Rectal smooth muscle tissue (tissue), 1 donor: ENCODE results near the gene ALDH1L2.
"Not testable (repeated sequence)": the region's sequence is repeated elsewhere in the genome, so short reads cannot be mapped to it uniquely, and the experiment has no call there.

Experiments
- H3K27ac ChIP-seq: one replicate; pipeline ENCODE4 v1.7.0; 2013; ENCODE audit warnings: low read depth, low read length, inconsistent platforms
- H3K27me3 ChIP-seq: one replicate; pipeline ENCODE4 v1.7.0; 2013; ENCODE audit warnings: low read length; ENCODE audit not compliant: control insufficient read depth, insufficient read depth
- H3K36me3 ChIP-seq: one replicate; pipeline ENCODE4 v1.7.0; 2013; ENCODE audit warnings: low read length; ENCODE audit not compliant: control insufficient read depth, insufficient read depth
- H3K4me1 ChIP-seq: one replicate; pipeline ENCODE4 v1.7.0; 2013; ENCODE audit warnings: low read length; ENCODE audit not compliant: control insufficient read depth, insufficient read depth
- H3K4me3 ChIP-seq: one replicate; pipeline ENCODE4 v1.7.0; 2013; ENCODE audit warnings: low read length
- H3K9ac ChIP-seq: one replicate; pipeline ENCODE4 v1.7.0; 2013; ENCODE audit warnings: low read length

Gene ALDH1L2

GRCh38 chr12:104986022-104986941 is 98.0 kb downstream of the ALDH1L2 start, which contains the start of gene NOPCHAP1:
Gene NOPCHAP1 (plus strand): TSS chr12:104986316. CDS start chr12:104986353, 37 bp downstream.
- Histone ChIP-seq H3K4me3 (peak within 1 kb of the TSS; percentile 92), H3K4me1 (peaks cover 4% of the 10 kb centered on the region), H3K27me3 (no peaks in the 10 kb centered on the region), H3K27ac (peak within 1 kb of the TSS; percentile 46), H3K9ac (peak within 1 kb of the TSS; percentile 80), H3K36me3 (peaks cover 3% of the 10 kb centered on the region)

GRCh38 chr12:104985206-104985605 is 99.1 kb downstream of the ALDH1L2 start:
- Histone ChIP-seq H3K27ac (no peak overlapping the region), H3K27me3 (no peaks in the 10 kb centered on the region), H3K4me1 (peaks cover 4% of the 10 kb centered on the region), H3K4me3 (no peak overlapping the region), H3K9ac (no peak overlapping the region), H3K36me3 (peaks cover 3% of the 10 kb centered on the region)

GRCh38 chr12:104977688-104978087 is 106.6 kb downstream of the ALDH1L2 start:
- H3K36me3 ChIP-seq, H3K27me3 ChIP-seq, H3K9ac ChIP-seq, H3K4me3 ChIP-seq, H3K27ac ChIP-seq, H3K4me1 ChIP-seq: not testable (repeated sequence)

- no peaks in the 10 kb centered on the region for H3K27me3 ChIP-seq
- no peaks in the 10 kb centered on the region for H3K36me3 ChIP-seq
- no peaks in the 10 kb centered on the region for H3K4me1 ChIP-seq
- no peak overlapping the region for H3K4me3 ChIP-seq
- no peak overlapping the region for H3K9ac ChIP-seq
- H3K27ac ChIP-seq = no peak overlapping the region
Observed at GRCh38 chr12:104976703-104977102, 107.6 kb downstream of the ALDH1L2 start.

- H3K27me3 ChIP-seq = no peaks in the 10 kb centered on the region
- no peaks in the 10 kb centered on the region for H3K36me3 ChIP-seq
- no peak overlapping the region for H3K9ac ChIP-seq
Observed at GRCh38 chr12:104975587-104976343, 108.5 kb downstream of the ALDH1L2 start.

GRCh38 chr12:104974626-104975290 is 109.5 kb downstream of the ALDH1L2 start:
- no peak overlapping the region for H3K9ac ChIP-seq
- no peaks in the 10 kb centered on the region for H3K4me1 ChIP-seq
- H3K36me3 ChIP-seq = no peaks in the 10 kb centered on the region
- no peak overlapping the region for H3K27ac ChIP-seq
- no peaks in the 10 kb centered on the region for H3K27me3 ChIP-seq
- H3K4me3 ChIP-seq = no peak overlapping the region

More at GRCh38 chr12:104975587-104976343, 108.5 kb downstream of the ALDH1L2 start:
- Histone ChIP-seq H3K27ac (no peak overlapping the region), H3K4me3 (no peak overlapping the region), H3K4me1 (no peaks in the 10 kb centered on the region)

- Histone ChIP-seq H3K4me1 (no peaks in the 10 kb centered on the region), H3K27me3 (no peaks in the 10 kb centered on the region), H3K9ac (no peak overlapping the region), H3K4me3 (no peak overlapping the region), H3K27ac (no peak overlapping the region), H3K36me3 (no peaks in the 10 kb centered on the region)
Observed at GRCh38 chr12:104973250-104973649, 111.0 kb downstream of the ALDH1L2 start.

GRCh38 chr12:104971306-104971705 is 113.0 kb downstream of the ALDH1L2 start:
- no peak overlapping the region for H3K27ac ChIP-seq
- H3K27me3 ChIP-seq = no peaks in the 10 kb centered on the region
- no peaks in the 10 kb centered on the region for H3K36me3 ChIP-seq
- H3K4me1 ChIP-seq = no peaks in the 10 kb centered on the region
- no peak overlapping the region for H3K4me3 ChIP-seq
- no peak overlapping the region for H3K9ac ChIP-seq
